Common myeloid progenitor, CD34-positive (primary cell): ENCODE results near the gene ZBTB34.

Experiments
- CTCF ChIA-PET: fragments of 350-600 bp; sonication (Branson Sonifier 250); formaldehyde crosslinking; loops from one replicate; lab custom pipeline; 2021; ENCODE audit warnings: antibody characterized with exemption; lab: Charles Lee
- POLR2A ChIA-PET: fragments of 350-600 bp; sonication (Branson Sonifier 250); formaldehyde crosslinking; loops from one replicate; lab custom pipeline; 2021; ENCODE audit warnings: antibody characterized with exemption; lab: Charles Lee
- DNase-seq, 3 donors: peaks; one replicate each; pipeline versions ENCODE4 v3.0.0 to v3.0.0-alpha.2; 2013
- H3K27ac ChIP-seq, 2 experiments: 1 replicate in 1 of 2; 2 replicates in 1 of 2; pipeline ENCODE4 v1.7.0; 2013; ENCODE audit warnings: inconsistent platforms in 2 of 2, low read length in 2 of 2, mild to moderate bottlenecking in 2 of 2, low read depth in 1 of 2, moderate library complexity in 1 of 2; ENCODE audit not compliant: severe bottlenecking in 2 of 2, insufficient read depth in 1 of 2, poor library complexity in 1 of 2
- H3K27me3 ChIP-seq, 5 experiments: replicated peaks in 2 of 5; 1 replicate in 3 of 5; 2 replicates in 2 of 5; pipeline versions ENCODE4 v1.6.1 to v1.7.0; 2013; ENCODE audit warnings: low read length in 4 of 5, mild to moderate bottlenecking in 2 of 5, moderate library complexity in 2 of 5, inconsistent platforms in 1 of 5; ENCODE audit not compliant: insufficient read depth in 5 of 5, control insufficient read depth in 4 of 5
- H3K36me3 ChIP-seq, 4 experiments: 1 replicate in 2 of 4; 2 replicates in 2 of 4; pipeline versions ENCODE4 v1.6.1 to v1.7.0; 2013; ENCODE audit warnings: low read length in 3 of 4, control low read depth in 1 of 4, mild to moderate bottlenecking in 1 of 4; ENCODE audit not compliant: control insufficient read depth in 4 of 4, insufficient read depth in 4 of 4
- H3K4me1 ChIP-seq, 4 experiments: 1 replicate in 3 of 4; 2 replicates in 1 of 4; pipeline versions ENCODE4 v1.6.1 to v1.7.1; 2013; ENCODE audit warnings: low read length in 3 of 4, mild to moderate bottlenecking in 3 of 4, control low read depth in 1 of 4, inconsistent platforms in 1 of 4, moderate library complexity in 1 of 4; ENCODE audit not compliant: control insufficient read depth in 4 of 4, insufficient read depth in 4 of 4; ENCODE audit errors: control extremely low read depth in 1 of 4
- H3K4me3 ChIP-seq, 7 experiments: 1 replicate in 4 of 7; 2 replicates in 3 of 7; pipeline versions ENCODE4 v1.5.1 to v1.7.0; 2013; ENCODE audit warnings: mild to moderate bottlenecking in 7 of 7, low read length in 6 of 7, moderate library complexity in 6 of 7, inconsistent platforms in 2 of 7, low read depth in 2 of 7, control low read depth in 1 of 7; ENCODE audit not compliant: insufficient read depth in 4 of 7, control insufficient read depth in 1 of 7; ENCODE audit errors: extremely low read depth in 1 of 7
- H3K9me3 ChIP-seq, 5 experiments: 1 replicate in 4 of 5; 2 replicates in 1 of 5; pipeline versions ENCODE4 v1.6.1 to v1.7.1; 2013; ENCODE audit warnings: low read length in 4 of 5, mild to moderate bottlenecking in 2 of 5, inconsistent platforms in 1 of 5, low read depth in 1 of 5, moderate library complexity in 1 of 5; ENCODE audit not compliant: control insufficient read depth in 4 of 5, insufficient read depth in 2 of 5; ENCODE audit errors: control extremely low read depth in 1 of 5
- WGBS: methylation state at CpG from one replicate; pipeline ENCODE4 v1.1.5; 2013; ENCODE audit not compliant: insufficient coverage; 5-methylcytosine and 5-hydroxymethylcytosine counted together

Gene ZBTB34

DNA sequence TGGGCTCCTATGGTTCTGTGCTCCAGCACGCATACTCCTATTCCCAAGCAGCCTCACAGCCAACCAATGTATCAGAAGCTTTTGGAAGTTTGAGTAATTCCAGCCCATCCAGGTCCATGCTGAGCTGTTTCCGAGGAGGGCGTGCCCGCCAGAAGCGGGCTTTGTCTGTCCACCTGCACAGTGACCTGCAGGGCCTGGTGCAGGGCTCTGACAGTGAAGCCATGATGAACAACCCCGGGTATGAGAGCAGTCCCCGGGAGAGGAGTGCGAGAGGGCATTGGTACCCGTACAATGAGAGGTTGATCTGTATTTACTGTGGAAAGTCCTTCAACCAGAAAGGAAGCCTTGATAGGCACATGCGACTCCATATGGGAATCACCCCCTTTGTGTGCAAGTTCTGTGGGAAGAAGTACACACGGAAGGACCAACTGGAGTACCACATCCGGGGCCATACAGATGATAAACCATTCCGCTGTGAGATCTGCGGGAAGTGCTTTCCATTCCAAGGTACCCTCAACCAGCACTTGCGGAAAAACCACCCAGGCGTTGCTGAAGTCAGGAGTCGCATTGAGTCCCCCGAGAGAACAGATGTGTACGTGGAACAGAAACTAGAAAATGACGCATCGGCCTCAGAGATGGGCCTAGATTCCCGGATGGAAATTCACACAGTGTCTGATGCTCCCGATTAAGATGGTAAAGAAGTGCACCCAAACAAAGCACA is 19.9 kb downstream of the ZBTB34 start:
- peaks cover 20 to 49% (median 34%) of the 10 kb centered on the region in 4 experiments for H3K36me3 ChIP-seq
- CTCF ChIA-PET, result interaction anchor here (0.9 kb wide), 1 partner anchor 11 kb away, joined by 3 read pairs; no protein-coding TSS in a partner anchor

GRCh38 chr9:126880947-126881332 is 20.5 kb downstream of the ZBTB34 start:
- POLR2A ChIA-PET, result no interaction called here
- 100% methylated on average over 2 of the region's 6 CpGs for WGBS
- no peaks in the 10 kb centered on the region for H3K27me3 ChIP-seq

More for the DNA sequence above, 19.9 kb downstream of the ZBTB34 start:
- POLR2A ChIA-PET, result no interaction called here
- H3K27ac ChIP-seq, result no peak overlapping the region
- H3K9me3 ChIP-seq, result no peaks in the 10 kb centered on the region
- WGBS, result 99% methylated on average over 17 of the region's 23 CpGs
- no peak overlapping the region for H3K4me3 ChIP-seq
- DNase-seq, result no peak
- no peaks in the 10 kb centered on the region for H3K27me3 ChIP-seq
- peaks cover 0 to 7% (median 6%) of the 10 kb centered on the region in 4 experiments for H3K4me1 ChIP-seq

GRCh38 chr9:126882746-126883145 is 22.3 kb downstream of the ZBTB34 start:
- Histone ChIP-seq H3K27ac (no peak overlapping the region), H3K36me3 (peaks cover 20 to 47% (median 34%) of the 10 kb centered on the region in 4 experiments), H3K4me3 (no peak overlapping the region), H3K27me3 (no peaks in the 10 kb centered on the region), H3K4me1 (peaks cover 0 to 6% (median 4%) of the 10 kb centered on the region in 4 experiments), H3K9me3 (no peaks in the 10 kb centered on the region)
- 97% methylated on average over 9 of the region's 11 CpGs for WGBS
- no peak for DNase-seq
- CTCF ChIA-PET, result interaction anchor here (1.5 kb wide), 1 partner anchor 11 kb away, joined by 3 read pairs; no protein-coding TSS in a partner anchor
- POLR2A ChIA-PET, result no interaction called here

More at GRCh38 chr9:126880947-126881332, 20.5 kb downstream of the ZBTB34 start:
- CTCF ChIA-PET, result interaction anchor here (1.5 kb wide), 1 partner anchor 13 kb away, joined by 3 read pairs; no protein-coding TSS in a partner anchor
- Histone ChIP-seq H3K36me3 (peaks cover 20 to 49% (median 34%) of the 10 kb centered on the region in 4 experiments), H3K4me3 (no peak overlapping the region), H3K9me3 (no peaks in the 10 kb centered on the region), H3K4me1 (peaks cover 0 to 7% (median 5%) of the 10 kb centered on the region in 4 experiments), H3K27ac (no peak overlapping the region)
- no peak for DNase-seq

GRCh38 chr9:126883636-126884035 is 23.2 kb downstream of the ZBTB34 start:
- H3K27ac ChIP-seq, result no peak overlapping the region
- WGBS, result 97% methylated on average over 13 of the region's 15 CpGs
- no peak for DNase-seq
- CTCF ChIA-PET, result interaction anchor here (0.6 kb wide), 1 partner anchor 48 kb away, joined by 3 read pairs; no protein-coding TSS in a partner anchor
- H3K36me3 ChIP-seq, result peaks cover 20 to 45% (median 32%) of the 10 kb centered on the region in 4 experiments
- H3K4me3 ChIP-seq, result no peak overlapping the region
- no peaks in the 10 kb centered on the region for H3K9me3 ChIP-seq
- POLR2A ChIA-PET, result no interaction called here
- no peaks in the 10 kb centered on the region for H3K27me3 ChIP-seq
- peaks cover 0 to 6% (median 4%) of the 10 kb centered on the region in 4 experiments for H3K4me1 ChIP-seq

DNA sequence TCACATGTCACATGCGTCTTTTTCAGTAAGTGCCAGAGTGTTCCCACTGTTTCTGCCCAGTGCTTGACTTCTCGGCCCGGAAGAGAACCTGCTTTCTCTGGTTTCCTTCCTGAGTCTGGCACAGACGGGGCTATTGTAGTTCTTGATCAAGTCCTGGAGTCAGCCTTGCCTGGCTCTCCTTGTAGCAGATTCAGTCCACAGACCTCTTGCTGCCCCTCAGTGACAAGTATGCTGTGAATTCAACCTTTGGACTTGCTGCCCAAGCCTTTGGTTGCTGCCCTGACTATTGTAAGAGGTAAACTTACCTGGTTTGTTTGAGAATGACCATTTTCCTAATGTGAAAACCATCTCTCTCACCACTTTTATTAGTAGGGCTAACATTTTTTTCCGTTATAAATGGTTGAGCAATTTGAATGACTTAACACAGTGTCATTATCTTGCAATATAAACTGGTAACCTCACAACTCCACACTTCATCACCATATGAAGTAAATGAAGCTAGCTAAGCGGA is 24.7 kb downstream of the ZBTB34 start:
- Histone ChIP-seq H3K9me3 (no peaks in the 10 kb centered on the region), H3K4me3 (no peak overlapping the region), H3K4me1 (peaks cover 0 to 10% (median 8%) of the 10 kb centered on the region in 4 experiments), H3K36me3 (peaks cover 8 to 34% (median 22%) of the 10 kb centered on the region in 4 experiments), H3K27ac (no peak overlapping the region), H3K27me3 (no peaks in the 10 kb centered on the region)
- WGBS, result 14% methylated on average over 4 of the region's 6 CpGs
- ChIA-PET CTCF (no interaction called here), POLR2A (no interaction called here)
- no peak for DNase-seq

GRCh38 chr9:126886034-126886822 is 25.8 kb downstream of the ZBTB34 start:
- Histone ChIP-seq H3K27ac (no peak overlapping the region), H3K36me3 (peaks cover 0 to 24% (median 12%) of the 10 kb centered on the region in 4 experiments)

More at GRCh38 chr9:126886034-126886822, 25.8 kb downstream of the ZBTB34 start:
- Histone ChIP-seq H3K4me1 (peaks cover 0 to 11% (median 9%) of the 10 kb centered on the region in 4 experiments), H3K9me3 (no peaks in the 10 kb centered on the region), H3K4me3 (no peak overlapping the region), H3K27me3 (no peaks in the 10 kb centered on the region)
- no peak for DNase-seq
- 95% methylated on average over 20 of the region's 23 CpGs for WGBS
- POLR2A ChIA-PET, result no interaction called here
- CTCF ChIA-PET, result no interaction called here
